Mesenchymal stem cell (in vitro differentiated cells and primary cell): ENCODE data around the gene SSH2.

Experiments
- DNase-seq: peaks from one replicate; pipeline ENCODE4 v3.0.0-alpha.2; 2013
- H2AFZ ChIP-seq: one replicate; pipeline ENCODE4 v1.6.1; 2013; ENCODE audit warnings: low read depth, mild to moderate bottlenecking, control low read depth, inconsistent platforms, low read length, moderate library complexity
- H2AK5ac ChIP-seq: 2 replicates; pipeline ENCODE4 v1.6.1; 2013; ENCODE audit warnings: low read length, moderate library complexity, mild to moderate bottlenecking, inconsistent platforms; ENCODE audit not compliant: severe bottlenecking
- H2BK120ac ChIP-seq: one replicate; pipeline ENCODE4 v1.6.1; 2013; ENCODE audit warnings: low read depth, mild to moderate bottlenecking, inconsistent platforms, low read length, moderate library complexity
- H2BK12ac ChIP-seq, 2 experiments: one replicate each; pipeline ENCODE4 v1.6.1; 2013; ENCODE audit warnings: inconsistent platforms in 2 of 2, low read length in 2 of 2, mild to moderate bottlenecking in 2 of 2, moderate library complexity in 2 of 2, control low read depth in 1 of 2
- H2BK15ac ChIP-seq: one replicate; pipeline ENCODE4 v1.6.1; 2013; ENCODE audit warnings: mild to moderate bottlenecking, low read depth, inconsistent platforms; ENCODE audit not compliant: poor library complexity, severe bottlenecking
- H2BK5ac ChIP-seq: 2 replicates; pipeline ENCODE4 v1.6.1; 2013; ENCODE audit warnings: low read depth, mild to moderate bottlenecking, low read length, control low read depth, inconsistent platforms; ENCODE audit not compliant: poor library complexity, severe bottlenecking
- H3K14ac ChIP-seq, 2 experiments: one replicate each; pipeline ENCODE4 v1.6.1; 2013; ENCODE audit warnings: inconsistent platforms in 2 of 2, low read length in 2 of 2, control low read depth in 1 of 2, mild to moderate bottlenecking in 1 of 2, moderate library complexity in 1 of 2
- H3K18ac ChIP-seq, 2 experiments: one replicate each; pipeline ENCODE4 v1.6.1; 2013; ENCODE audit warnings: inconsistent platforms in 2 of 2, low read length in 2 of 2, control low read depth in 1 of 2, low read depth in 1 of 2, mild to moderate bottlenecking in 1 of 2
- H3K23ac ChIP-seq, 2 experiments: one replicate each; pipeline ENCODE4 v1.6.1; 2013; ENCODE audit warnings: inconsistent platforms in 2 of 2, low read length in 2 of 2, mild to moderate bottlenecking in 2 of 2, moderate library complexity in 2 of 2, control low read depth in 1 of 2
- H3K27ac ChIP-seq: 2 replicates; pipeline ENCODE4 v1.5.1; 2013; ENCODE audit warnings: mild to moderate bottlenecking, moderate library complexity, low read length, control low read depth, inconsistent platforms; ENCODE audit not compliant: poor library complexity, severe bottlenecking
- H3K27me3 ChIP-seq, 2 experiments: 2 replicates each; pipeline versions ENCODE4 v1.6.1 to v1.7.0; 2013; ENCODE audit warnings: low read length in 2 of 2, mild to moderate bottlenecking in 2 of 2, moderate library complexity in 2 of 2, control low read depth in 1 of 2, inconsistent platforms in 1 of 2; ENCODE audit not compliant: control insufficient read depth in 1 of 2, insufficient read depth in 1 of 2
- H3K36me3 ChIP-seq, 2 experiments: 2 replicates each; pipeline versions ENCODE4 v1.6.1 to v1.7.0; 2013; ENCODE audit warnings: low read length in 2 of 2, control low read depth in 1 of 2, inconsistent platforms in 1 of 2, low read depth in 1 of 2, mild to moderate bottlenecking in 1 of 2; ENCODE audit not compliant: insufficient read depth in 2 of 2, control insufficient read depth in 1 of 2
- H3K4ac ChIP-seq, 2 experiments: one replicate each; pipeline ENCODE4 v1.6.1; 2013; ENCODE audit warnings: inconsistent platforms in 2 of 2, low read length in 2 of 2, mild to moderate bottlenecking in 2 of 2, moderate library complexity in 2 of 2, control low read depth in 1 of 2, low read depth in 1 of 2
- H3K4me1 ChIP-seq: 2 replicates; pipeline ENCODE4 v1.6.1; 2013; ENCODE audit warnings: low read depth, low read length, control low read depth; ENCODE audit not compliant: control insufficient read depth, insufficient read depth
- H3K4me2 ChIP-seq: 2 replicates; pipeline ENCODE4 v1.6.1; 2013; ENCODE audit warnings: low read length, mild to moderate bottlenecking, inconsistent platforms; ENCODE audit not compliant: poor library complexity, severe bottlenecking
- H3K4me3 ChIP-seq, 2 experiments: 2 replicates each; pipeline versions ENCODE4 v1.5.1 to v1.7.0; 2013; ENCODE audit warnings: low read length in 2 of 2, mild to moderate bottlenecking in 2 of 2, control low read depth in 1 of 2, low read depth in 1 of 2; ENCODE audit not compliant: insufficient read depth in 1 of 2
- H3K79me1 ChIP-seq: replicated peaks from 2 replicates; pipeline ENCODE4 v1.6.1; 2013; ENCODE audit warnings: mild to moderate bottlenecking, control low read depth, low read length, inconsistent platforms; ENCODE audit not compliant: poor library complexity, severe bottlenecking
- H3K9ac ChIP-seq: 2 replicates; pipeline ENCODE4 v1.7.0; 2013; ENCODE audit warnings: mild to moderate bottlenecking, low read length, moderate library complexity
- H3K9me3 ChIP-seq: 2 replicates; pipeline ENCODE4 v1.7.0; 2013; ENCODE audit warnings: mild to moderate bottlenecking, low read length; ENCODE audit not compliant: control insufficient read depth
- H4K8ac ChIP-seq: one replicate; pipeline ENCODE4 v1.6.1; 2013; ENCODE audit warnings: inconsistent platforms, mild to moderate bottlenecking, low read length, moderate library complexity
- H4K91ac ChIP-seq: one replicate; pipeline ENCODE4 v1.6.1; 2013; ENCODE audit warnings: mild to moderate bottlenecking, low read length, inconsistent platforms
- WGBS: methylation state at CpG from one replicate; pipeline ENCODE4 v1.1.7; 2013; ENCODE audit warnings: mixed read lengths; 5-methylcytosine and 5-hydroxymethylcytosine counted together

The SSH2 gene

GRCh38 chr17:29579866-29580771 is 349.9 kb downstream of the SSH2 start:
- H3K36me3 ChIP-seq, result peaks cover 76 to 84% of the 10 kb centered on the region in 2 experiments
- H3K27me3 ChIP-seq, result no peaks in the 10 kb centered on the region
- H3K4me3 ChIP-seq, result no peak overlapping the region
- no peak overlapping the region for H2BK15ac ChIP-seq
- no peak overlapping the region for H3K9ac ChIP-seq
- H2AFZ ChIP-seq, result no peak overlapping the region
- no peak overlapping the region for H4K8ac ChIP-seq
- no peak overlapping the region for H3K18ac ChIP-seq
- no peak overlapping the region for H3K23ac ChIP-seq
- no peak overlapping the region for H3K14ac ChIP-seq
- H3K4me2 ChIP-seq, result no peak overlapping the region
- H3K4me1 ChIP-seq, result peaks cover 20% of the 10 kb centered on the region
- H4K91ac ChIP-seq, result peak overlapping the region; percentile 2
- H2BK5ac ChIP-seq, result no peak overlapping the region
- H3K4ac ChIP-seq, result peak overlapping the region in 1 of 2 experiments; percentile 9
- no peak overlapping the region for H2BK120ac ChIP-seq
- DNase-seq, result peak; percentile 79
- H2AK5ac ChIP-seq, result no peak overlapping the region
- no peaks in the 10 kb centered on the region for H3K9me3 ChIP-seq
- peaks cover 46% of the 10 kb centered on the region for H3K79me1 ChIP-seq
- H3K27ac ChIP-seq, result no peak overlapping the region
- WGBS, result 78% methylated on average over 14 of the region's 15 CpGs
- no peak overlapping the region for H2BK12ac ChIP-seq

DNA sequence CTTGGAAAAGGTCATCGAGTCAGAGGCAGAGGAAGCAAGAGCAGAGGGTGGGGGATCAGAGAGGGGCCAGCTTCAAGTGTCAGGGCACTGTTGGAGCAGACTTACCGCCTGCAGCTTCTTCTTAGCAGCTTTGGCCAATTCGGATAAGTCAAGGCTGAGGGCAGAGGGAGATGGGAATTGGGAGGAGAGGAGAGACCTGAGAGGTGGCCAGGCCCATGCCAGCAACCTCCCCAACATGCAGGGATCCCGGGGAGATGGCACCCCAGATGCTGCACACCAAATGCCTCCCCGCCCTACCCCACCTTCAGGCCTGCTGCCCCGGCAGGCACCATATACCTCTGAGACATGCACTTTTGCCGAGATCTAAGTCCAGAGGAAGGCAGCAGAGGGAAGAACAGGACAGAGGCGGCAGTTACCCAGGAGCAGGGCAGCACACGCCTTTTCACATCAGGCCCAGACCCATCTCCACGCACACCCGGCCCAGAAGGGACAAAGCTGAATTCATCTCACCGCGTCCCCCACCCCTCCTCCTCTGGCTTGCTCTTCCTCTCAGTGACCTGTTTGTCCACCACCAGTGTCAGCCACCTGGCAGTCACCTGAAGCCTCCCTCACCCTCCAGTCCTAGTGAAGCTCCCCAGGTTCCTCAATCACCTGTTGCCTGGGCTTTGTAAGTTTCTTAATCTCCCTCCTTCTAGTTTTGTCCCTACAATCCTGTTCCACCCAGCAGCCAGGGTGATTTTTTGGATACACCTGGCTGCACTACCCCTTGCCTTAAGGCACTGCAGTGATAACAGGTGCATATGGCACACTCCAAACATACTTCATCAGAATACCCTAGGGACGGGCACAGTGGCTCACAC is 351.2 kb downstream of the SSH2 start:
- H3K18ac ChIP-seq, result no peak overlapping the region
- no peaks in the 10 kb centered on the region for H3K9me3 ChIP-seq
- no peak overlapping the region for H3K14ac ChIP-seq
- no peak overlapping the region for H3K9ac ChIP-seq
- no peak overlapping the region for H3K27ac ChIP-seq
- no peak overlapping the region for H4K91ac ChIP-seq
- H2BK5ac ChIP-seq, result no peak overlapping the region
- no peak overlapping the region for H3K4me2 ChIP-seq
- no peak overlapping the region for H4K8ac ChIP-seq
- WGBS, result 93% methylated on average over 14 of the region's 14 CpGs
- no peak overlapping the region for H3K23ac ChIP-seq
- H2BK12ac ChIP-seq, result no peak overlapping the region
- no peak overlapping the region for H2BK120ac ChIP-seq
- H2AFZ ChIP-seq, result no peak overlapping the region
- no peak for DNase-seq
- no peak overlapping the region for H2AK5ac ChIP-seq
- peaks cover 88 to 96% of the 10 kb centered on the region in 2 experiments for H3K36me3 ChIP-seq
- H3K27me3 ChIP-seq, result no peaks in the 10 kb centered on the region
- H2BK15ac ChIP-seq, result no peak overlapping the region
- no peak overlapping the region for H3K4me3 ChIP-seq
- peaks cover 12% of the 10 kb centered on the region for H3K4me1 ChIP-seq
- H3K79me1 ChIP-seq, result peaks cover 50% of the 10 kb centered on the region
- H3K4ac ChIP-seq, result no peak overlapping the region

DNA sequence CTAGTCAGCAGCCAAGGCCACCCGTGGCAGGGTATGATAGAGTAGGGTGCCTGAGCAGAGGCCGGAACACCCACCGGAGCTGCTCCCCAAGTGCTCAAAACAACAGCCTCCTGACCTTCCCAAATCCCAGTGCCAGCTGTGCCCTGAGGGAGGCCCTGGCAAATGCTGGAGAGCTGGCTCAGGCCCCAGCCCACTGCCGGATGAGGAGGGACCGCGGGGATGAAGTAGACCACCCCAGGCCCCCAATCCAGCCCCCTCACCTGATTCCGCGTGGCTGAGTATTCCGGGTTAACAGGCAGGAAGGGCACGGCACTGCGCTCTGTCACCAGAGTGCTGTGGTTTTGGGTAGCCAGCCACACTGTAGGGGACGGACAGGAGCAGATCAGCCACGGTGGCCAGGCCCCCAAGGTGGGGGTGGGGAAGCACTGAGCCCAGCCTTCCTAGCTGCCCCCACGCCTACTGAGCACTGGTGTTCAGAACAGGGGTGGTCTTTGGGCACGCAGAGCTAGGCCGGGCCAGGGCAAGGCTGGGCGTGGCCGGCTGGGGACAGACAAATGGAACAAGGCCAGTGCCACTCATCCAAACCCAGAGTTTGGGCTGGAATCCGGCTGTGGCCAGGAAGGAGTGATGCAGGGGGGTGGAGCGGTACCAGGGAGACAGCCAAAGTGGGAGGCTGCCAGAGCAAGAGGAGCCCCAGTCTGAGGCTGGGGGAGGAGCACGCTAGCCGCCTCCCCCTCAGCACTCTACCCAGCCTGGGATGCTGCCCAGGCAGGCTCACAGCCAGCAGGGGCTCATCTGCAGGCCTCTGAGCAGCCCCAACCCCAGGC is 352.4 kb downstream of the SSH2 start:
- H3K4ac ChIP-seq, result no peak overlapping the region
- H3K79me1 ChIP-seq, result peaks cover 48% of the 10 kb centered on the region
- DNase-seq, result no peak
- peak overlapping the region; percentile 52 for H4K91ac ChIP-seq
- no peak overlapping the region for H3K4me3 ChIP-seq
- H2AK5ac ChIP-seq, result no peak overlapping the region
- no peak overlapping the region for H3K23ac ChIP-seq
- H2BK15ac ChIP-seq, result no peak overlapping the region
- no peak overlapping the region for H2BK12ac ChIP-seq
- no peak overlapping the region for H3K4me2 ChIP-seq
- H3K18ac ChIP-seq, result no peak overlapping the region
- H3K14ac ChIP-seq, result no peak overlapping the region
- H3K36me3 ChIP-seq, result peaks cover 89 to 97% of the 10 kb centered on the region in 2 experiments
- H3K4me1 ChIP-seq, result peaks cover 15% of the 10 kb centered on the region
- H3K27ac ChIP-seq, result no peak overlapping the region
- no peak overlapping the region for H2AFZ ChIP-seq
- H4K8ac ChIP-seq, result no peak overlapping the region
- 90% methylated on average over 21 of the region's 22 CpGs for WGBS
- no peak overlapping the region for H2BK5ac ChIP-seq
- no peaks in the 10 kb centered on the region for H3K9me3 ChIP-seq
- H3K27me3 ChIP-seq, result no peaks in the 10 kb centered on the region
- H2BK120ac ChIP-seq, result no peak overlapping the region
- H3K9ac ChIP-seq, result no peak overlapping the region
